Measurements from ENCODE around the gene DAGLA.

DAGLA gene

DNA sequence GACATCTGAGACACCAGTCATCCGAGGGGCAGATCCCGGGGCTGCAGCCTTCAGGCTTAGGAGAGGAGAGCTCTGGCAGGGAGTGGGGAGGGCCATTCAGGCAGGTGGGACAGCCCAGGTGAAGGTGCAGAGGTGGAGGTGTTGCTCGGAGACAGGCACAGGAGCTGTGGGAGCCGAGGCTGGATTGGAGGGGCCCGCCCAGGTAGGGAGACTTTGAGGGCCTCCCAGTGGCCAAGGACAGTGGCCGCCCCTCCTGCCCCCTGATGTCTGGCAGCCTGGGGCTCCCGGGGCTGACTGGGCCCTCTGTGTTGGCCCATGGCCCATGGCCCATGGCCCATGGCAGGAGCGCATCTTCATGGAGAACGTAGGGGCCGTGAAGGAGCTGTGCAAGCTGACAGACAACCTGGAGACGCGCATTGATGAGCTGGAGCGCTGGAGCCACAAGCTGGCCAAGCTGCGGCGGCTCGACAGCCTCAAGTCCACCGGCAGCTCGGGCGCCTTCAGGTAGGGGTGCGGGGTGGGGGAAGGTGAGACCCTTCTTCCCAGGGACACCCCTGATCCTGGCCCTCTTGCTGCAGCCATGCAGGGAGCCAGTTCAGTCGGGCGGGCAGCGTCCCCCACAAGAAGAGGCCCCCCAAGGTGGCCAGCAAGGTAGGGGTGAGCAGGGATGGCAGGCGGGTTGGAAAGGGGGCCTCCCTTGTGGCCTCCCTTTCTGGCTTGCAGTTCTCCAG, 98.9 kb downstream of the DAGLA start:
- TF ChIP-seq, protein P1, sequence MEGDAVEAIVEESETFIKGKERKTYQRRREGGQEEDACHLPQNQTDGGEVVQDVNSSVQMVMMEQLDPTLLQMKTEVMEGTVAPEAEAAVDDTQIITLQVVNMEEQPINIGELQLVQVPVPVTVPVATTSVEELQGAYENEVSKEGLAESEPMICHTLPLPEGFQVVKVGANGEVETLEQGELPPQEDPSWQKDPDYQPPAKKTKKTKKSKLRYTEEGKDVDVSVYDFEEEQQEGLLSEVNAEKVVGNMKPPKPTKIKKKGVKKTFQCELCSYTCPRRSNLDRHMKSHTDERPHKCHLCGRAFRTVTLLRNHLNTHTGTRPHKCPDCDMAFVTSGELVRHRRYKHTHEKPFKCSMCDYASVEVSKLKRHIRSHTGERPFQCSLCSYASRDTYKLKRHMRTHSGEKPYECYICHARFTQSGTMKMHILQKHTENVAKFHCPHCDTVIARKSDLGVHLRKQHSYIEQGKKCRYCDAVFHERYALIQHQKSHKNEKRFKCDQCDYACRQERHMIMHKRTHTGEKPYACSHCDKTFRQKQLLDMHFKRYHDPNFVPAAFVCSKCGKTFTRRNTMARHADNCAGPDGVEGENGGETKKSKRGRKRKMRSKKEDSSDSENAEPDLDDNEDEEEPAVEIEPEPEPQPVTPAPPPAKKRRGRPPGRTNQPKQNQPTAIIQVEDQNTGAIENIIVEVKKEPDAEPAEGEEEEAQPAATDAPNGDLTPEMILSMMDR (IDR thresholded peaks at IDR 0.05; ENCODE audit: low read depth, low read length, missing control alignments): no peak
- no peak for DNase-seq (ENCODE audit: low read depth)
- H3K4me3 ChIP-seq (ENCODE audit: low read depth, low read length): no peak overlapping the region
- in situ Hi-C loops (cut with HindIII; ENCODE audit: low sequenced_read_pairs): no loop called here

DNA sequence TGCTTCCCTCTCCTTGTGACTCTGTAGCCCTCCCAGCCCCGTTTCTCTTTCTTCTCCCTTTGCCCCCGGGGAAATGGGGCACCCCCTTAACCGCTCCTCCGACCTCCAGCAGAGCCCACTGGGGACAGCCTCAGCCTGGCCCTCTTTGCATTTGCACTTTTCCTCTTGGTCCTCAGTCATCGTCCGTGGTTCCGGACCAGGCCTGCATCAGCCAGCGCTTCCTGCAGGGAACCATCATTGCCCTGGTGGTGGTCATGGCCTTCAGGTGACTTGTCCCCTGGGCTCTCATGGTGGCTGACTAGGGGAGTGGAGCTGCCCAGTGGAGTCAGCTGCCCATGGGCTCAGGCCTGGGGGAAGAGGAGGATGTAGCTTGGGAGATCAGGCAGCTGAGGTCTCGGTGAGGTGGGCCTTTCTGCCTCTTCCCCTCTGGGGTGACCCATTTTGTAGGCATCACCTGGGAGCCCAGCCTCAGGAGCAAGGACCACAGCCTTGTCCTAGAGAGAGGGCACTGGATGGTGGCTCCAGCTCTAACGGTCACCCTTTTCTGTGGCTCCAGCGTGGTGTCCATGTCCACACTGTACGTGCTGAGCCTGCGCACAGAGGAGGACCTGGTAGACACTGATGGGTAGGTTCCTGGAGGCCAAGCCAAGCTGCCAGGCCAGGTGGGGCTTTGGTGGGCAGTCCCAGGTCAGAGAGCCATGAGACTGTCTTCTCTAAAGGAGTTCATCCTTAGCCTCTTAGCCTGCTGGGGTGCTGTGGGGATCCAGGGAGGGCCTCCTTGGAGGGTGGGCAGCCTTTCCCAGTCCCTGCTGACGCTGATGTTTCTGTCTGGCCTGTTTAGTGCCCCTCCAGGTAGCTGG, 99.7 kb downstream of the DAGLA start:
- in situ Hi-C loops (cut with HindIII; ENCODE audit: low sequenced_read_pairs): no loop called here
- no peak for DNase-seq (ENCODE audit: low read depth)
- no peak overlapping the region for H3K4me3 ChIP-seq (ENCODE audit: low read depth, low read length)
- TF ChIP-seq, protein P1 (IDR thresholded peaks at IDR 0.05; ENCODE audit: low read depth, low read length, missing control alignments): no peak

DNA sequence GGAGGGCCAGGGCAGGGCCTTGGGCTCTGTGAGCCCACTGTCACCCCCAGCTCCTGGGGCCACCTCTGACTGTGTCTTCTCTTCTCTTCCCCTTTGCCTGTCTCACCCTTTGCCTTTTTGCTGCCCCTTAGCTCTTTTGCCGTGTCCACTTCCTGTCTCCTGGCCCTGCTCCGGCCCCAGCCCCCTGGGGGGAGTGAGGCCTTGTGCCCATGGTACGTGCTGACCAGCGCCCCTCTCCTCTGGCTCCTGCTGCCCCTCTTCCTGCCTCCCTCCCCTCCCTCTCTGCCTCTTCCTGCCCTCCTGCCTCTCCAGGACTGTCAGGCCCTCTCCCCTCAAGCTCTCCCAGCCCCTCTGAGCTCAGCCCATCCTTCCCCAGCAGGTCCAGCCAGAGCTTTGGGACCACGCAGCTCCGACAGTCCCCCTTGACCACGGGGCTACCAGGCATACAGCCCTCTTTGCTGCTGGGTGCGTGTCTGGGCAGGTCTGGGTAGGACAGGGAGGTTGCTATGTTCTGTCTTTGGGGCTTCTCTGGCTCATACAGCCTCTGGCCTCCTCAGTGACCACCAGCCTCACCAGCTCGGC, 100.5 kb downstream of the DAGLA start:
- in situ Hi-C loops (cut with HindIII; ENCODE audit: low sequenced_read_pairs): no loop called here
- H3K4me3 ChIP-seq (ENCODE audit: low read depth, low read length): no peak overlapping the region
- TF ChIP-seq, protein P1 (IDR thresholded peaks at IDR 0.05; ENCODE audit: low read depth, low read length, missing control alignments): no peak
- no peak for DNase-seq (ENCODE audit: low read depth)

DNA sequence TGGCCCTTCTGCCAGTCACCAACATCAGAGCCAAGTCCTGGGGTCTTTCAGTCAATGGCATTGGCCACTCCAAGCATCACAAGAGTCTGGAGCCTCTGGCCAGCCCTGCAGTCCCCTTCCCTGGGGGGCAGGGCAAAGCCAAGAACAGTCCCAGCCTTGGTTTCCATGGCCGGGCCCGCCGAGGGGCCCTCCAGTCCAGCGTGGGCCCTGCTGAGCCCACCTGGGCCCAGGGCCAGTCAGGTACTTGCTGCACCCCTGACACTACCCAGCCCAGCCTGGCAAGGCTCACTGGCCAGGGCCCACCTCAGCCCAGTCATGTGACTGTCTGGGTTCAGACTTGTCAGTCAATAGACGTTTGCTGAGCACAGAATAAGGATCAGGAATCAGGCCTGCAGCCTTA, 101.4 kb downstream of the DAGLA start:
- no peak for DNase-seq (ENCODE audit: low read depth)
- TF ChIP-seq, protein P1 (IDR thresholded peaks at IDR 0.05; ENCODE audit: low read depth, low read length, missing control alignments): no peak
- in situ Hi-C loops (cut with HindIII; ENCODE audit: low sequenced_read_pairs): no loop called here
- H3K4me3 ChIP-seq (ENCODE audit: low read depth, low read length): no peak overlapping the region

DNA sequence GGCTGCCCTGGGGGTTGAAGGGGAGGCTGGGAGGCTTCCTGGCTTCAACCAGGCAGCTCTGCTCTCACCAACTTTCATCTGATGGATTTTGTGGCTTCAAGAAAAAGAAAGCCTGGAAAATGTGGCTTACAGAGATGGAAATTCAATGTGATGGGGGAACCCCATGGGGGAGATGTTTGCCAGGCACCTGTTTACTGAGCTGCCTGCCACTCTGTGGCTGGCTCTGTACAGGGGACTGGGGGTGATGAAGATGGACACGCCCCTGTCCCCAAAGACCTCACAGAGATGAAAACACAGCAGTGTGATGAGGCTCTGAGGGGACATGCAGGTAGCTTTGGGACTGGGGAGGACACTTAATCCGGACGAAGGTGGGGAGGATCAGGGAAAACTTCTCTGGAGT, 102.1 kb downstream of the DAGLA start:
- H3K4me3 ChIP-seq (ENCODE audit: low read depth, low read length): no peak overlapping the region
- TF ChIP-seq, protein P1 (IDR thresholded peaks at IDR 0.05; ENCODE audit: low read depth, low read length, missing control alignments): no peak
- in situ Hi-C loops (cut with HindIII; ENCODE audit: low sequenced_read_pairs): no loop called here
- DNase-seq (ENCODE audit: low read depth): no peak

DNA sequence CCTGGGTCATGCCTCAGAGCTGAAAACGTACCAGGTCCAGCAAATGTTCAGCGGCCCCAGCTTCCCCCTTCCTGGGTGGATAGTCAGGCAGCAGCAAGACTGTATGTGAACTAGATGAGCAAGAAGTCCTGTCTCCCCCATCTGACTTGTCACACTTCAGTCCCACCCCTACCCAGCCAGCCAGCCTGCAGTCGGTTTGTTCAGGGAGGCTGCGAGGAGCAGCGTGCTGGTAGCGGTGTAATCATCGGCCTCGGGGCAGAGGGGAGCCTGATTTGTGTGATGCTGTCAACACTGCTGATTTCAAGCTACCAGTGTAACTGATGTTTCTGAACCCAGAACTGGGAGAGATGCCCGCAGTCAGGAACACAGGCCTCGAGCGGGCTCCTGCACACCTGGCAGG, 102.7 kb downstream of the DAGLA start:
- TF ChIP-seq, protein P1 (IDR thresholded peaks at IDR 0.05; ENCODE audit: low read depth, low read length, missing control alignments): no peak
- no peak for DNase-seq (ENCODE audit: low read depth)
- H3K4me3 ChIP-seq (ENCODE audit: low read depth, low read length): no peak overlapping the region
- in situ Hi-C loops (cut with HindIII; ENCODE audit: low sequenced_read_pairs): no loop called here

Measured in astrocyte of the cerebellum (primary cell).